Epithelial cell of esophagus (primary cell): ENCODE results near the gene ADORA2A.

Experiments used
- DNase-seq: peaks from one replicate; pipeline ENCODE4 v3.0.0; 2010; ENCODE audit warnings: low read depth
- H3K4me3 ChIP-seq: 2 replicates; pipeline ENCODE4 v1.5.1; 2011; ENCODE audit warnings: mild to moderate bottlenecking, low read length, control low read depth
- CTCF ChIP-seq: IDR thresholded peaks from 2 replicates; pipeline ENCODE4 v1.5.1; 2011; ENCODE audit warnings: low read depth, mild to moderate bottlenecking, low read length, control low read depth, inconsistent platforms; ENCODE audit not compliant: insufficient read depth; ENCODE audit errors: missing control alignments

ADORA2A gene

GRCh38 chr22:24386937-24387471 lies 40.4 kb upstream of the ADORA2A start:
- TF ChIP-seq CTCF, result no peak
- no peak overlapping the region for H3K4me3 ChIP-seq
- DNase-seq, result no peak

GRCh38 chr22:24389680-24390079 lies 37.7 kb upstream of the ADORA2A start:
- no peak overlapping the region for H3K4me3 ChIP-seq
- TF ChIP-seq CTCF, result no peak
- peak; percentile 59 for DNase-seq

GRCh38 chr22:24390156-24390555 lies 37.2 kb upstream of the ADORA2A start:
- TF ChIP-seq CTCF, result no peak
- DNase-seq, result no peak
- H3K4me3 ChIP-seq, result no peak overlapping the region

- no peak for DNase-seq
- H3K4me3 ChIP-seq, result no peak overlapping the region
- TF ChIP-seq CTCF, result no peak
These were observed 36.8 kb upstream of the ADORA2A start for GRCh38 chr22:24390576-24390975.

GRCh38 chr22:24391836-24392217 lies 35.6 kb upstream of the ADORA2A start:
- peak; percentile 54 for DNase-seq
- no peak for TF ChIP-seq CTCF
- no peak overlapping the region for H3K4me3 ChIP-seq

GRCh38 chr22:24392218-24392931 lies 35.0 kb upstream of the ADORA2A start:
- no peak overlapping the region for H3K4me3 ChIP-seq
- DNase-seq, result no peak
- no peak for TF ChIP-seq CTCF

GRCh38 chr22:24393012-24393559 lies 34.3 kb upstream of the ADORA2A start:
- no peak overlapping the region for H3K4me3 ChIP-seq
- peak; percentile 74 for DNase-seq
- TF ChIP-seq CTCF, result no peak
